K562 (cell line): ENCODE measurements around the gene SERINC5. TPM values are rescaled to one million over a fixed set of nuclear protein-coding genes. Genes with fewer than 3 reads are reported as not detected.

Source experiments
- KDM1A ChIP-seq, 2 experiments: fragments of 450-650 bp; IDR thresholded peaks; 2 replicates each; pipeline ENCODE4 v1.6.1; 2016; ENCODE audit warnings: mild to moderate bottlenecking in 2 of 2
- MEIS2 ChIP-seq: fragments of 450-650 bp; IDR thresholded peaks from 2 replicates; pipeline ENCODE4 v1.6.1; 2014; ENCODE audit warnings: mild to moderate bottlenecking; ENCODE audit not compliant: partially characterized antibody
- PHB ChIP-seq: fragments of 250-450 bp; sonication (Bioruptor Pico); IDR thresholded peaks from 2 replicates; pipeline ENCODE4 v1.5.0; 2021
- TOE1 ChIP-seq, 2 experiments: fragments of 450-650 bp in 1 of 2; sonication (generic) in 1 of 2; formaldehyde crosslinking in 1 of 2; IDR thresholded peaks; 2 replicates each; pipeline versions ENCODE4 v1.7.1 to v1.8.0; 2016 to 2022; ENCODE audit warnings: borderline replicate concordance in 2 of 2, mild to moderate bottlenecking in 2 of 2, antibody characterized with exemption in 1 of 2, inconsistent platforms in 1 of 2, low read depth in 1 of 2, missing genetic modification reagents in 1 of 2, moderate library complexity in 1 of 2
- ZFP30 ChIP-seq: fragments of 250-450 bp; sonication (Bioruptor Pico); IDR thresholded peaks from 2 replicates; pipeline ENCODE4 v1.8.0; 2022; ENCODE audit warnings: moderate library complexity, mild to moderate bottlenecking, inconsistent platforms, borderline replicate concordance
- ZHX1 ChIP-seq: fragments of 150-350 bp; conservative IDR thresholded peaks from 2 replicates; pipeline ENCODE4 v1.6.1; 2014; ENCODE audit warnings: low read length
- ZNF311 ChIP-seq: fragments of 250-450 bp; sonication (Bioruptor Pico); IDR thresholded peaks from 2 replicates; pipeline ENCODE4 v1.4.0; 2020; ENCODE audit warnings: mild to moderate bottlenecking, moderate library complexity
- ZNF586 ChIP-seq: fragments of 450-650 bp; formaldehyde crosslinking; conservative IDR thresholded peaks from 2 replicates; pipeline ENCODE4 v1.4.0; 2020; ENCODE audit warnings: mild to moderate bottlenecking, moderate library complexity
- ZNF77 ChIP-seq: fragments of 250-450 bp; sonication (Bioruptor Pico); IDR thresholded peaks from 2 replicates; pipeline ENCODE4 v1.5.0; 2020
- polyA plus RNA-seq, 8 experiments: library from polyadenylated mRNA; depleted of rRNA in 4 of 8; stranded (reverse) in 5 of 8; unstranded in 3 of 8; fragments of >200 nt; fragmentation: Nextera tagmentation in 2 of 8; fragmentation: Illumina TruSeq in 1 of 8; extraction: Ambion mirVana in 2 of 8; extraction: Trizol in 1 of 8; gene quantifications; 2 replicates each; pipeline versions ENCODE4 v1.2.1 to v1.2.3, GENCODE V29; 2011 to 2014; ENCODE audit warnings: inconsistent platforms in 1 of 8, missing spikeins in 1 of 8
- total RNA-seq, 7 experiments: library from RNA; depleted of rRNA in 6 of 7; stranded (reverse); fragments of >200 nt in 6 of 7; fragmentation: Illumina TruSeq in 2 of 7; extraction: Trizol in 2 of 7; gene quantifications; 2 replicates each; pipeline versions ENCODE4 v1.2.1 to v1.2.3, GENCODE V29; 2011 to 2021; ENCODE audit warnings: low replicate concordance in 1 of 7

The SERINC5 gene
- total and polyA plus RNA-seq, 9 of the 15 experiments (the other 6 are each of a cell fraction or from before 2014, with no cell fraction given): 1.4 to 7.9 (median 3.7) TPM

GRCh38 chr5:80240368-80240986, 15.4 kb downstream of the SERINC5 start (continued):
- TF ChIP-seq TOE1 (IDR thresholded peaks at IDR 0.05; ENCODE audit: borderline replicate concordance) (no peak), TOE1 (CRISPR knock-in tag; IDR thresholded peaks at IDR 0.05; ENCODE audit: borderline replicate concordance, low read depth) (no peak), MEIS2 (no peak), KDM1A (IDR thresholded peaks at IDR 0.05) (no peak), PHB (CRISPR knock-in tag) (no peak), ZNF77 (CRISPR knock-in tag) (no peak), ZNF586 (CRISPR knock-in tag) (no peak), ZHX1 (no peak), ZNF311 (CRISPR knock-in tag) (no peak), ZFP30 (CRISPR knock-in tag) (no peak)
